Neural progenitor cell (in vitro differentiated cells): ENCODE measurements around the gene LSP1.

Experiments
- EZH2 ChIP-seq: fragments of 200-600 bp; sonication (generic); IDR thresholded peaks from 2 replicates; pipeline ENCODE4 v1.6.1; 2017; ENCODE audit warnings: antibody characterized with exemption, mild to moderate bottlenecking, moderate library complexity
- TF ChIP-seq, protein P1 (sequence below): fragments of 200-600 bp; sonication (generic); IDR thresholded peaks from 2 replicates; pipeline ENCODE4 v1.5.1; 2017; ENCODE audit warnings: antibody characterized with exemption, mild to moderate bottlenecking

DNA sequence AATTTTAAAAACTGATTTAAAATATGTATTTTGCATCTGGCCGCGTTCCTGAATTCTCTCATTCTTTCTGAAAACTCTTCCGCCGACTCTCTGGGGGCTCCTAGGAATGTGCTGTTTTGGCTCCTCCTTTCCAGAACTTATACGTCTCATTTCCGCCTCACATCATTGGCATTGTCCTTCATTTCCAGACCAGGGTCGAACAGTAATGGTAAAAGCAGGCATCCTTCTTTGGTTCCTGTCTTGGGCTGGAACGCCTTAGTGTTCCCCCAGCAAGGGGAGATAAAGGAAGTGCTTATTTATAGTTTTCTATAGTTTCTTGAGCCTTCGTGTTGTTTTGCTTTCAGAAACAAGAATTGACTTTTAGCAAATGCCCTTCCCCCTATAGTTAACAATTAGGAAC lies 55.7 kb downstream of the LSP1 start:
- TF ChIP-seq, protein P1, sequence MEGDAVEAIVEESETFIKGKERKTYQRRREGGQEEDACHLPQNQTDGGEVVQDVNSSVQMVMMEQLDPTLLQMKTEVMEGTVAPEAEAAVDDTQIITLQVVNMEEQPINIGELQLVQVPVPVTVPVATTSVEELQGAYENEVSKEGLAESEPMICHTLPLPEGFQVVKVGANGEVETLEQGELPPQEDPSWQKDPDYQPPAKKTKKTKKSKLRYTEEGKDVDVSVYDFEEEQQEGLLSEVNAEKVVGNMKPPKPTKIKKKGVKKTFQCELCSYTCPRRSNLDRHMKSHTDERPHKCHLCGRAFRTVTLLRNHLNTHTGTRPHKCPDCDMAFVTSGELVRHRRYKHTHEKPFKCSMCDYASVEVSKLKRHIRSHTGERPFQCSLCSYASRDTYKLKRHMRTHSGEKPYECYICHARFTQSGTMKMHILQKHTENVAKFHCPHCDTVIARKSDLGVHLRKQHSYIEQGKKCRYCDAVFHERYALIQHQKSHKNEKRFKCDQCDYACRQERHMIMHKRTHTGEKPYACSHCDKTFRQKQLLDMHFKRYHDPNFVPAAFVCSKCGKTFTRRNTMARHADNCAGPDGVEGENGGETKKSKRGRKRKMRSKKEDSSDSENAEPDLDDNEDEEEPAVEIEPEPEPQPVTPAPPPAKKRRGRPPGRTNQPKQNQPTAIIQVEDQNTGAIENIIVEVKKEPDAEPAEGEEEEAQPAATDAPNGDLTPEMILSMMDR, result no peak
- no peak for TF ChIP-seq EZH2
